MM.1S (cell line): ENCODE measurements around the gene SORCS2.
"Not testable (repeated sequence)": the region's sequence is repeated elsewhere in the genome, so short reads cannot be mapped to it uniquely, and the experiment has no call there.

Experiments
- DNase-seq: peaks from one replicate; pipeline ENCODE4 v3.0.0-alpha.2; 2015
- H2AFZ ChIP-seq: fragments of 300-600 bp; sonication (generic); 2 replicates; pipeline ENCODE4 v1.6.0; 2016; ENCODE audit warnings: antibody characterized with exemption, low read length
- H3F3A ChIP-seq: fragments of 300-600 bp; sonication (generic); 2 replicates; pipeline ENCODE4 v1.6.1; 2016; ENCODE audit warnings: mild to moderate bottlenecking, antibody characterized with exemption, low read length, moderate library complexity, mixed read lengths; ENCODE audit not compliant: insufficient read depth
- H3K27ac ChIP-seq: fragments of 300-600 bp; sonication (generic); 2 replicates; pipeline ENCODE4 v1.5.1; 2016; ENCODE audit warnings: mild to moderate bottlenecking, low read length
- H3K27me3 ChIP-seq: fragments of 300-600 bp; sonication (generic); replicated peaks from 2 replicates; pipeline ENCODE4 v1.6.0; 2016; ENCODE audit warnings: low read length; ENCODE audit not compliant: insufficient read depth
- H3K36me3 ChIP-seq: fragments of 300-600 bp; sonication (generic); replicated peaks from 2 replicates; pipeline ENCODE4 v1.6.1; 2016; ENCODE audit warnings: mild to moderate bottlenecking, low read length, mixed read lengths; ENCODE audit not compliant: insufficient read depth
- H3K4me1 ChIP-seq: fragments of 300-600 bp; sonication (generic); 2 replicates; pipeline ENCODE4 v1.6.1; 2016; ENCODE audit warnings: low read length, mixed read lengths
- H3K4me2 ChIP-seq: fragments of 300-600 bp; sonication (generic); 2 replicates; pipeline ENCODE4 v1.6.0; 2016; ENCODE audit warnings: low read depth, low read length
- H3K4me3 ChIP-seq: fragments of 300-600 bp; sonication (generic); 2 replicates; pipeline ENCODE4 v1.5.1; 2016; ENCODE audit warnings: low read length, mixed read lengths
- H3K79me2 ChIP-seq: fragments of 300-600 bp; sonication (generic); 2 replicates; pipeline ENCODE4 v1.6.1; 2016; ENCODE audit warnings: mixed run types, low read length, mixed read lengths
- H3K9ac ChIP-seq: fragments of 300-600 bp; sonication (generic); 2 replicates; pipeline ENCODE4 v1.6.1; 2016; ENCODE audit warnings: low read length, mixed read lengths
- H3K9me2 ChIP-seq: fragments of 300-600 bp; sonication (generic); replicated peaks from 2 replicates; pipeline ENCODE4 v1.6.1; 2016; ENCODE audit warnings: mild to moderate bottlenecking, low read length, mixed read lengths; ENCODE audit not compliant: insufficient read depth
- H3K9me3 ChIP-seq: fragments of 300-600 bp; sonication (generic); replicated peaks from 2 replicates; pipeline ENCODE4 v1.6.1; 2016; ENCODE audit warnings: mild to moderate bottlenecking, low read length, mixed read lengths; ENCODE audit not compliant: insufficient read depth
- H4K20me1 ChIP-seq: fragments of 300-600 bp; sonication (generic); 2 replicates; pipeline ENCODE4 v1.6.1; 2016; ENCODE audit warnings: mild to moderate bottlenecking, low read length, moderate library complexity, mixed read lengths; ENCODE audit not compliant: insufficient read depth
- EZH2 ChIP-seq: fragments of 300-600 bp; sonication (generic); optimal IDR thresholded peaks from 2 replicates; pipeline ENCODE3; 2017; ENCODE audit warnings: low read depth, mild to moderate bottlenecking, antibody characterized with exemption, low read length, mixed read lengths
- EZH2phosphoT487 ChIP-seq: fragments of 300-600 bp; sonication (generic); IDR thresholded peaks from 2 replicates; pipeline ENCODE4 v1.6.1; 2018; ENCODE audit warnings: antibody characterized with exemption, low read length
- TF ChIP-seq, protein P1 (sequence below): fragments of 300-600 bp; sonication (generic); IDR thresholded peaks from 2 replicates; pipeline ENCODE4 v1.5.1; 2016; ENCODE audit warnings: antibody characterized with exemption, low read length, mixed read lengths

The SORCS2 gene

DNA sequence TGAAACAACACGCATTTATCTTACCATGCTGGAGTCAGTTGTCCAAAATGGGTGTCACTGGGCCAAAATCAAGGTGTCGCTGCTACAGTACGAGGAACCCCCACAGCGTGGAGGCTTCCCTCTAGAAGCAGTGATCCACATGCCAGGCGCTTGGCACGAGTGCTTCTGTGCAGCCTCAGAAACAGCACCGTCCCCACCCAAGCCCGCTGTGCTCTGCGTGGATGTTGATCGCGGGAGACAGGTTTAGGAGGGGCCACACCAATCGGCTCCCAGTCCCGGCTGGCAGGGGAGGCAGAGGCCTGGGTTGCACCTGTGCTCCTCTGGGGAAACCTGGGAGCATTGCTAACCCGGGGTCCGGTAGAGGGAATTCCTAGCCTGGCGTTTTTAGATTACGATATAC is 407.9 kb downstream of the SORCS2 start:
- Histone ChIP-seq H3K79me2 (no peaks in the 10 kb centered on the region), H3K27me3 (peaks cover 76% of the 10 kb centered on the region)

DNA sequence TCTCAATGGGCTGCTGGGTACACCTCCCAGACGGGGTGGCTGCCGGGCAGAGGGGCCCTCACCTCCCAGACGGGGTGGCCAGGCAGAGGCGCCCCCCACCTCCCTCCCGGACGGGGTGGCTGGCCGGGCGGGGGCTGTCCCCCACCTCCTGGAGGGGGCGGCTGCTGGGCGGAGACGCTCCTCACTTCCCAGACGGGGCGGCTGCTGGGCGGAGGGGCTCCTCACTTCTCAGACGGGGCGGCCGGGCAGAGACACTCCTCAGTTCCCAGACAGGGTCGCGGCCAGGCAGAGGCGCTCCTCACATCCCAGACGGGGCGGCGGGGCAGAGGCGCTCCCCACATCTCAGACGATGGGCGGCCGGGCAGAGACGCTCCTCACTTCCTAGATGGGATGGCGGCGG is 409.8 kb downstream of the SORCS2 start:
- H3K9me2 ChIP-seq, H2AFZ ChIP-seq, H3K9ac ChIP-seq, H3K36me3 ChIP-seq, H3K4me3 ChIP-seq, H3K9me3 ChIP-seq, H3K4me2 ChIP-seq, H3K4me1 ChIP-seq, H3K79me2 ChIP-seq, H4K20me1 ChIP-seq, H3K27ac ChIP-seq, H3F3A ChIP-seq, DNase-seq: not testable (repeated sequence)
- H3K27me3 ChIP-seq = peaks cover 76% of the 10 kb centered on the region

More for the DNA sequence above, 407.9 kb downstream of the SORCS2 start:
- Histone ChIP-seq H4K20me1 (no peaks in the 10 kb centered on the region), H3K9ac (no peak overlapping the region), H3K4me1 (no peaks in the 10 kb centered on the region), H3K27ac (no peak overlapping the region), H3K4me3 (no peak overlapping the region), H3K4me2 (no peak overlapping the region), H2AFZ (no peak overlapping the region), H3K36me3 (no peaks in the 10 kb centered on the region), H3K9me3 (no peaks in the 10 kb centered on the region), H3K9me2 (no peaks in the 10 kb centered on the region), H3F3A (no peaks in the 10 kb centered on the region)
- TF ChIP-seq, protein P1, sequence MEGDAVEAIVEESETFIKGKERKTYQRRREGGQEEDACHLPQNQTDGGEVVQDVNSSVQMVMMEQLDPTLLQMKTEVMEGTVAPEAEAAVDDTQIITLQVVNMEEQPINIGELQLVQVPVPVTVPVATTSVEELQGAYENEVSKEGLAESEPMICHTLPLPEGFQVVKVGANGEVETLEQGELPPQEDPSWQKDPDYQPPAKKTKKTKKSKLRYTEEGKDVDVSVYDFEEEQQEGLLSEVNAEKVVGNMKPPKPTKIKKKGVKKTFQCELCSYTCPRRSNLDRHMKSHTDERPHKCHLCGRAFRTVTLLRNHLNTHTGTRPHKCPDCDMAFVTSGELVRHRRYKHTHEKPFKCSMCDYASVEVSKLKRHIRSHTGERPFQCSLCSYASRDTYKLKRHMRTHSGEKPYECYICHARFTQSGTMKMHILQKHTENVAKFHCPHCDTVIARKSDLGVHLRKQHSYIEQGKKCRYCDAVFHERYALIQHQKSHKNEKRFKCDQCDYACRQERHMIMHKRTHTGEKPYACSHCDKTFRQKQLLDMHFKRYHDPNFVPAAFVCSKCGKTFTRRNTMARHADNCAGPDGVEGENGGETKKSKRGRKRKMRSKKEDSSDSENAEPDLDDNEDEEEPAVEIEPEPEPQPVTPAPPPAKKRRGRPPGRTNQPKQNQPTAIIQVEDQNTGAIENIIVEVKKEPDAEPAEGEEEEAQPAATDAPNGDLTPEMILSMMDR = no peak
- TF ChIP-seq EZH2 (no peak), EZH2phosphoT487 (no peak)
- DNase-seq = no peak

DNA sequence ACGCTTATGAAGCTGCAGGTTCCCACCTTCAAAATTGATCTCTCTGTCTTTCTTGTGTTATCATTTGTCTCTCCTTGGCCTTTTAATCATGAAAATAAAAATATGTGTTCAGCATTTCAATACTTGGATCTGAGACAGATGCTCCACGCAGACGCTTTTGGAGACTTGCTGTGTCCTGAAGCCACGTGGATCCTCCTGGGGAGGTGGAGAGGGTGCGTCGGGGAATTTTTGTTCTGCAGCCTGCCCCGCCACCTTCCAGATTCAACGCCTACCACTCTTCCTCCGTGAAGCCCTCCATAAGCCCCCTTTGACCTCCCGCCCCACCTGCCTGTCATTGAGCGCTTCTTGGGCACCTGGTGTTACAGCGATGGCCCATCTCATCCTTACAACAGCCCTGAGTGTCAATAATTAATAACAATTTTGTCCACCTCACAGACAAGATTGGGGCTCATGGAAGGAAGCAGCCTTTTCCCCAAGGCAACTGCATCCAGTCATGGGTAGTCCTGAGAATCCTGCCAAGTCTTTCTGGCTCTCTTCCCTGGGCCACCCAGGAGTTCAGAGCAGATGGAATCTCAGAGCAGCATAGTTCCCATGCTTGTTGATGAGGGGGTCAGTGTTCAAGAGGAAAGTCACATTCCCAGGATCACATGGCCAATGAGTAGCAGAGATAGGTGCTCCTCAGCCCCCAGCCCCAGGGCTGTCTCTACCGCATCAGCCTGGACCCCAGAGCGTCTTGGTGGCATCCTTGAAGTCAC is 415.0 kb downstream of the SORCS2 start:
- H3K27me3 ChIP-seq = peaks cover 90% of the 10 kb centered on the region
- no peak overlapping the region for H3K4me2 ChIP-seq
- no peak overlapping the region for H2AFZ ChIP-seq
- H3K36me3 ChIP-seq = no peaks in the 10 kb centered on the region
- H3K4me3 ChIP-seq = no peak overlapping the region
- H3K4me1 ChIP-seq = no peaks in the 10 kb centered on the region
- H3K9ac ChIP-seq = no peak overlapping the region
- no peak overlapping the region for H3K27ac ChIP-seq
- no peaks in the 10 kb centered on the region for H3F3A ChIP-seq
- H3K9me3 ChIP-seq = no peaks in the 10 kb centered on the region
- H3K79me2 ChIP-seq = no peaks in the 10 kb centered on the region
- DNase-seq = no peak
- H3K9me2 ChIP-seq = no peaks in the 10 kb centered on the region
- no peaks in the 10 kb centered on the region for H4K20me1 ChIP-seq
- TF ChIP-seq, protein P1 = no peak
- TF ChIP-seq EZH2 = no peak
- no peak for TF ChIP-seq EZH2phosphoT487

DNA sequence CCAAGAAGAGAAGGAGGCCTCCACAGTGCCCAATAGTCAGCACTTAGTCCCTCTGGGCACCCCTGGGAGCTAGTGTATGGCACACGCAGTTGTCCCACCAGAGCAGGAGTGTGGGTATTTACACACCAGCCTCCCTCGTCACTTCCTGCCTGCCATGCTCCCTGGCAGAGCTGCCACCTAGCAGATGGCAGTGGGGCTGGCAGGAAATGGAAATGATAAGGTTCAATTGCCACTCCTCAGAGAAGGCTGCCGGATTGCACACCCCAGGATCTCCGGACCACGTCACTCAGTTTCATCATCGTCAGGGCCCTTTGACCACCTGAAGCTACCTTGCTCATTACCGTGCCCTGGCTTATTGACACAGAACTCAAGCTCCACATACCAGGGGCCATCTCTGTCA is 415.7 kb downstream of the SORCS2 start:
- TF ChIP-seq EZH2 (no peak), EZH2phosphoT487 (no peak)
- TF ChIP-seq, protein P1 = no peak

More for the DNA sequence above, 415.7 kb downstream of the SORCS2 start:
- H3K9ac ChIP-seq = no peak overlapping the region
- no peaks in the 10 kb centered on the region for H3K79me2 ChIP-seq
- H3K27me3 ChIP-seq = peaks cover 97% of the 10 kb centered on the region
- no peak overlapping the region for H3K4me3 ChIP-seq
- no peaks in the 10 kb centered on the region for H3K9me2 ChIP-seq
- H2AFZ ChIP-seq = no peak overlapping the region
- no peaks in the 10 kb centered on the region for H4K20me1 ChIP-seq
- no peak overlapping the region for H3K27ac ChIP-seq
- no peaks in the 10 kb centered on the region for H3K36me3 ChIP-seq
- DNase-seq = no peak
- H3K4me1 ChIP-seq = no peaks in the 10 kb centered on the region
- no peaks in the 10 kb centered on the region for H3F3A ChIP-seq
- H3K9me3 ChIP-seq = no peaks in the 10 kb centered on the region
- no peak overlapping the region for H3K4me2 ChIP-seq
